GM10847 (cell line): ENCODE data around the gene RETREG3.
A peak's percentile ranks its signal among the peaks of the same experiment; 100 is the strongest.

Source experiments
- POLR2A ChIP-seq: IDR thresholded peaks from 2 replicates; pipeline ENCODE4 v1.6.1; 2011; ENCODE audit not compliant: insufficient read length; ENCODE audit errors: extremely low read depth

Gene RETREG3, protein sequence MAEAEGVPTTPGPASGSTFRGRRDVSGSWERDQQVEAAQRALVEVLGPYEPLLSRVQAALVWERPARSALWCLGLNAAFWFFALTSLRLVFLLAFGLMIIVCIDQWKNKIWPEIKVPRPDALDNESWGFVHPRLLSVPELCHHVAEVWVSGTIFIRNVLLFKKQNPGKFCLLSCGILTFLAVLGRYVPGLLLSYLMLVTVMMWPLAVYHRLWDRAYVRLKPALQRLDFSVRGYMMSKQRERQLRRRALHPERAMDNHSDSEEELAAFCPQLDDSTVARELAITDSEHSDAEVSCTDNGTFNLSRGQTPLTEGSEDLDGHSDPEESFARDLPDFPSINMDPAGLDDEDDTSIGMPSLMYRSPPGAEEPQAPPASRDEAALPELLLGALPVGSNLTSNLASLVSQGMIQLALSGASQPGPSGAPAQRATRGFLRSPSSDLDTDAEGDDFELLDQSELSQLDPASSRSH

DNA sequence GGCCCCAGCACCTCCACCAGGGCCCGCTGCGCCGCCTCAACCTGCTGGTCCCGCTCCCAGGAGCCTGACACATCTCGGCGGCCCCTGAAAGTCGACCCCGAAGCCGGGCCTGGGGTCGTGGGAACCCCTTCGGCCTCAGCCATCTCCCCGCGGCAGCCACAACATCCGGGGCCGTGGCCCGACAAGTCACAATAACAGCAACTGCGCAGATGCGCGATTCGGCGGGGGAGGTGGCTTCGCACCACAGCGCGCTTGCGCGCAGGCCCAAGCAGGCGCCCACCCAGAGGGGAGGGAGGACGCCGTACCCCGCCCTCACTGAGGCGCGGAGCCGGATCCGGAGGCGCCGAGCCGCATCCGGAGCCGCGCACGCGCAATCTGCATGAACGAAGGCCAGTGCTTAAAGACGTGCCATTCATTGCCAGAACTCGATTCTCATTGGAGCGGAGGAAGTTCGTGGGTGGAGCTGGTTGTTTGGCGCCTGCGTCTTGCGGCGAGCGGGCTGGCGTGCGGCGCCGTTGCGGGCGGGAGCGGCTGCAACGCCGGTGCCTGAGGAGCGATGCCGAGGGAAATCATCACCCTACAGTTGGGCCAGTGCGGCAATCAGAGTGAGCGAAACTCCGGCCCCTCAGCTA lies at the start of gene RETREG3, which contains the start of gene TUBG1:
Gene RETREG3, minus strand, starts transcription at position 193 of the 632 bp plus-strand sequence. Its CDS starts 50 bp downstream, at position 143.
Gene TUBG1, plus strand, starts transcription at position 502 of the 632 bp plus-strand sequence. Its CDS starts 55 bp downstream, at position 557.
- TF ChIP-seq POLR2A = peak; percentile 69

DNA sequence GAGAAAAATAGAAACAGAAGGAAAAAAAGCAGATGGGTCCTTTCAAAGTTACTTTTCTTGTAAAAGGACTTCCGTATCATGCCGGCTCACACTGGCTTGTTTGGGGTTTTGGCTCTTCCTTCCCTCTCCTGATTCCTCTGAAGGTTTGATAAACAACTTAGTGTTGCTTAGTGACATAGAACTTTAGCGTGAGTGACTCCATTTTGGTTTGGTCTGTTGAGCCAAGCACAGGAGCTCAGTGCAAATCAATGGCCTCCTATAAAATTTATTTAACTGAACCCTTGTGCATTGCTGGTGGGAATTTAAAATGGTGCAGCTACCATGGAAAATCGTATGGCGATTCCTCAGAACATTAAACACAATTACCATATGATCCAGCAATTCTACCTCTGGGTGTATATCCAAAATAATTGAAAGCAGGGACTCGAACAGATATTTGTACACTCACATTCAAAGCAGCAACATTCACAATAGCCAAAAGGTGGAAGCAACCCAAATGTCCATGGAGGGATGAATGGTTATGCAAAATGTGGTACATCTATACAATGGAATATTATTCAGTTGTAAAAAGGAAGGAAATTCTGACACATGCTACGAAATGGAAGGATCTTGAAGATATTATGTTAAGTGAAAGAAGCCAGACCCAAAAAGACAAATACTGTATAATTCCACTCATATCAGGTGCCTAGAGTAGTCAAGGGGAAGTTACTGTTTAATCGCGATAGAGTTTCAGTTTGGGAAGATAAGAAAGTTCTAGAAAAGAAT lies 48.8 kb upstream of the RETREG3 start:
- TF ChIP-seq POLR2A = no peak

DNA sequence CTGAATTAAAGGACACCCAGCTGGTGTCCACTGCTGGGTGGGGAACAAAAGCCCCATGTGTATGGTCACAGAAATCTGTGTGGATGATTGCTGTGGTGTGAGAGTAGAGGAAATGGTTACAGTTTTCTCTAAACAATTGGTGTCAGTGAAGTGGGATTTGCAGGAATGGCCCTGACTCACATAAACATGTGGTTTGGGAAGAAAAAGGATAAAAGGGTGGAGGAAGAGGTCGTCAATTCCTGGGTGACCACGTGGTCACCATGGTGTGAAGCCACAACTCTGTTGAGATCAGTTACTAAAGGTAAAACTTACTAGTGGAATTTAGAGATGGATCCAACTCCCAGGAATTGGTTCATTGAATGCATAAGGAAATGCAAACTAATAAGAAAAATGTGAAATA lies 46.4 kb upstream of the RETREG3 start:
- no peak for TF ChIP-seq POLR2A

DNA sequence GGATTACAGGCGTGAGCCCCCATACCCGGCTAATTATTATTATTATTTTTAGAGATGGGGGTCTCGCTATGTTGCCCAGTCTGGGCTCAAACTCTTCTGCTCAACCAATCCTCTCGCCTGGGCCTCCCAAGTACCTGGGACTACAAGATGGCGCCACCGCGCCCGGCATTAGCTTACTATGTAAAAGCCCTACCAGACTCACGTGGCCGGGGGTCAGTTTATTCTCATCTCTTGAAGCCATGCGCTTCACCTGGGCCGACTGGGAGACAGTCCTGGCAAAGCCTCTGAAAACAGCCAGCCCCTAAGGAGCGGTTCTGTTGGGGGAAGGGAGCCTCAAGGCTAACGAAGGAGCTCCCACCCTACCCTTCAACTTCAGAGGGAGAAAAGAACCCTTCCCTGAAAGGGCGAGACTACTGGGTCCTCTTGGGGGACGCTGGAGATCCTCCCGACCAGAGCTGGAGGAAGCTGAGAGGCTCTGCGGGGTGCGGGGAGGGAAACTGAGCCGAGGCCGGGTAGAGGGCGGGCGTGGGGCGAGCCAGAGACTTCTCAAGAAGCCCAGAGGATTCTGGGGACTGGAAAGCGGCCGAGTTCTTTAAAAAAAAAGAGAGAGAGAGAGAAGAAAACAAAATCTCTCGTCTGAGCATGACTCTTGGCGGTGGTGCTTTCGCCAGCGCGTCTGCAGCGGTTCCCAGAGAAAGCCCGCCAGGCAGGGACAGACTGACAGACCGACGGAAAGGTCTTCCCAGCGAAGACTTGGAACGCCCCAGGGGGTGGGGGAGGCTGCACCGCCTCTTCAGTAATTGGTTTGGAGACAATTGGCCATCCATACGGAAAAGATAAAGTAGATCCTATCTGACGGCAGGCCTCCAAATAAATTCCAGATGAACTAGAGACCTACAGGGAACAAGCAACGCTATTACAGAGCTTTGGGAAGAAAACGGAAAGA lies 44.3 kb upstream of the RETREG3 start:
- no peak for TF ChIP-seq POLR2A

DNA sequence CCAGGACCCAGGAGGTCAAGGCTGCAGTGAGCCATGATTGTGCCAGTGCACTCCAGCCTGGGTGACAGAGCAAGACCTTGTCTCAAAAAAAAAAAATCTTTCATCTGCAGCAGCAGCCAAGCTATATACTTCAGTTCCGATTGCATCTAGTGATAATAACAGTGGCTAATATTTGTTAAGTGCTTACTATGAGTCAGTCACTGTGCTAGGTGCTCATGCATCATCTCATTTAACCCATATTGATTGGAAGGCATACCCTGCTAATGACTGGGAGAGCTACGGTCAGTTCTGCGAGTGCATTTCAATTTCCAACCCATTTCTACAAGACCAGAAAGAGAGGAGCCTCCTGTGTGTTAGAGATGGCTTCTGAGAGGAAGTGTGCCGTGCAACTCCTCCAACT lies 42.2 kb upstream of the RETREG3 start:
- TF ChIP-seq POLR2A = no peak

DNA sequence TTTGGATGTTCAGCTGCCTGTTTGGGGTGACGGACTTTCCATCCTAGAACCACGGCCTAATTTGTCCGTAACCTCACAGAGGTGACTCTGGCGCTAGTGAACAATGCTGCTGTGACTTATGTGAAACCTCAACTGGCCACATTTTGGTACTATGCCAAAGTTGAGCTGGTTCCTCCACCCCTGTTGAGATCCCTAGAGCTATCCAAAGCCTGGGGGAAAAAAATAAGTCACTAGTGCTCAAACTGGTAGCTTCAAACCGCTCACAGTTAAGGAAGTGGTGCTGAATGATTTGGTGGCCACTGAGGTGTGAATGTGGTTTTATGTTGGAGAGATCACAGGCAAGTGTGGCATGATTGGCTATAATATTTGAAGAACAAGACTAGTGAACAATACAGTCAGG lies 38.6 kb upstream of the RETREG3 start:
- TF ChIP-seq POLR2A = no peak

DNA sequence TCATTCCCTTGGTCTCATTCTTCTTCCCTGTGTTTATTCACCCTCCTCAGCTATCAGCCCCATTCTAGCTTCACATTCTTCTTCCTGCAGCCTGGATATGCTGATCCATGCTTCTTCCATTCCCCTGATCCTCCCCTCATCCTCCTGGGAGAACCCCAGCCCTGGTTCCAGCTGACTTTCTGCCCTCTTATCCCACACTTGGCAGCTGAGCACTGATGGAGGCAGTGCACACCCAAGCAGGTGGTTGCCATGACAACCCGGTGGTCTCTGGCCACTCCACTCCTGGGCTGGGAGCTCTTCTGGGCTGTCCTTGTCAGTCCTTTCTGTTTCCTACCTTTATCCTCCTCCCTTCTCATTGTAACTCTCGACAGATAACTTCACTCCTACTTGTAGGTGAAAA lies 33.2 kb upstream of the RETREG3 start:
- no peak for TF ChIP-seq POLR2A

DNA sequence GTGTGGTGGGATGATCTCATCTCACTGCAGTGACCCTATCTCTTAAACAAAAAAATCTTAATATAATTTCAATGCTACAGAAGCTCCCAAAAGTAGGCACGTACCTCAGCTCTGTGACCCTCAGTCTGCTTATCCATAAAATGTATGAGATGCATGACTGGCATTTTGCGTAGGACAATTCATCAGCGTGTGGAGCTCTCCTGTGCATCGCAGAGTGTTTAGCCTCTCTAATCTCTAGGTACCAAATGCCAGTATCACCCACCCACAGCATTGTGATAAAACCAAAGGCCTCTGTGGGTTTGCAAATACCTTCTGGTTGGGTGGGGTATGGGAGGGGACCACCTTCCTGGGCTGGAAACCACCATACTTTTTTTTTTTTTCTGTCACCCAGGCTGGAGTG lies 30.9 kb upstream of the RETREG3 start:
- no peak for TF ChIP-seq POLR2A

DNA sequence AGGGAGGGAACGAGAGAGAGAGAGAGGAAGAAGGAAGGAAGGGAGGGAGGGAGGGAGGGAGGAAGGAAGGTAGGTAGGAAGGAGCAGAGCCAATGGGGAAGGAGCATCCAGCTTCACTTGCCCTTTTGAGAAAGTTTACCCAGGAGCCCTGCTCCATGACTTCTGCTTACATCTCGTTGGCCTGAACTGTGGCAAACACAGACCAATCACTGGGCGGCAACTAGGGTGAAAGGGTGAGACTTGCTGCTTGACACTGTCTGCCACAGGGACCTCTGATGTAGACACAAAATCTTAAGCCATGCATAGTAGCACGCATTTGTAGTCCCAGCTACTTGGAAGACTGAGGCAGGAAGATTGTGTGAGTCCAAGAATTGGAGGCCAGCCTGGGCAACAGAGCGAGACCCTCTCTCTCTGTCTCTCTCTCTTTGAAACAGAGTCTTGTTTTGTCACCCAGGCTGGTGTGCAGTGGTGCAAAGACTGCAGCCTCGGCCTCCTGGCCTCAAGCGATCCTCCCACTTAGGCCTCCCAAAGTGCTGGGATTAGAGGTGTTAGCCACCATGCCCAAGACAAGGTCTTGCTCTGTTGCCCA lies 30.4 kb upstream of the RETREG3 start:
- no peak for TF ChIP-seq POLR2A

DNA sequence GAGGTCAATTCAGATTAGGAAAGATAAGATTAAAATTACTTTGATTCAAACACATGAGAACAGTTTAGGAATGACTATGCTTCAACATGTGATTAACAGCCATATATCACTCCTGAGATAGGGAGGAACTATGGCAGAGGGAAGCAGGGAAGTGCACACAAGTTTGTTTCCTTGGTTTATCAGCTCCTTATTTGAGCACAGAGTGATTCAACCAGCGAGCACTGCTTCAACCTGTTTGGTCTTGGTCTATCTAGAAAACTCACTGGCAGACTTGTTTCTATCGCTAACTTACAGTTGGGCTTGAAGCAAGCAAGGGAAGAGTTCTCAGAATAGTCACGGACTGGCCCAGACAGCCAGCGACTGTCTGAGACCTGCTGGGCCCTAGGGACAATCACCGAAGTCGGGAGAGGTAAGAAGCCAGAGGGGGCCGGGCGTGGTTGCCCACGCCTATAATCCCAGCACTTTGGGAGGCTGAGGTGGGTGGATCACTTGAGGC lies 23.8 kb upstream of the RETREG3 start:
- no peak for TF ChIP-seq POLR2A

DNA sequence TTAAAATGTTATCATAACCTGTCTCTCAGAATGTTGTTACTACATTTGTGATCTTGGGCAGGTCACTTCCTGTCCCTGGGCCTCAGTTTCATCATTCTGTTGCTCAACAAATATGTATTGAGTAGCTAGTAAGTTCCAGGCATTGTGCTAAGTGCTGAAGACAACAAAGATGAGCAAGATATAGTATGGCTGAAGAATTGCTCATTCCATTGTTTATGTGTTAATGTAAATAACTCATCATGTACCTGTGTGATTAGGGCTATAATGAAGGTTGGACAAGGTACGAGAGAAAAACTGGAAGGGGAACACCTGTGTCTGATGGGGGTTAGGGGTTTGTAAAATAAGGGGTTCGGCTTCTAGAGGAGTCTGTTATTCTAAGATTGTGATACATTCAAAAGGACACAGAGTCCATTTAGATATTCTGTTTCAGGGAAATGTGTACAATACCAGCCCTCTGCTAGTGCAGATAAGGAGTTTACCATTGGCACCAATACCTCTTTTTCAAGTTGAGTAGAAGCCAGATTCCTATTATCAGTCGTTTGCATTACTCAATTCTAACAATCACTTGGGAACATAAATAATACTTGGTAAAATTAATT lies 20.3 kb upstream of the RETREG3 start:
- no peak for TF ChIP-seq POLR2A

DNA sequence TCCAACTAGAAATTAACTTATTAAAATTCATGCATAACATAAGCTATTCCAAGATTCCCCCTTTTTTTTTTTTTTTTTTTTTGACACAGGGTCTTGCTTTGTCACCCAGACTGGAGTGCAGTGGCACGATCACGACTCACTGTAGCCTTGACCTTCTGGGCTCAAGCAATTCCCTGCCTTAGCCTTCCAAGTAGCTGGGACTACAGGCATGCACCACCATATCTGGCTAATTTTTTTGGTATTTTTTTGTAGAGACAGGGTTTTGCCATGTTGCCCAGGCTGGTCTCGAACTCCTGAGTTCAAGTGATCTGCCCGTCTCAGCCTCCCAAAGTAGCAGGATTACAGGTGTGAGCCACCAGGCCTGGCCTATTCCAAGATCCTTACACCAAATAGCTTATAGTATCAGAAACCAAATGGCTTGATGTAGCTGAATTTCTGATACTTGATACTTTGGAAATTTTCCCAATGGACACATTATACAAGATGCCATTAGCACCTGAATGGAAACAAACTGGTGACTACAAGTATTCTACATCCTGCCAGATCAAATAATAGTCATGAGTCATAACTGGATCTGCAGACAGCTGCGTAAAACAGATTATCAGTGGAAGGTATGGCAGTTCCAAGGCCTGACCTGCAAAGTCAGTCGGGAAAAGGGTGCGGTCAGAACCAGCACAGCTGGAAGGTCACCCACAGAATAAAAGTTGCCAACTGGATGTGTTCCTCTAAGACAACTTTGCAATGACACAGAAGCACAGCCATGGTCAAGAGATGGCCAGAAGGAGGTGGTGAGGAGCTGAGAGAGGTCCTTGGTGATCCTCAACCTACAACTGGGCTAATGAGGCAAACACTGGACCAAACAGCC lies 14.8 kb upstream of the RETREG3 start:
- no peak for TF ChIP-seq POLR2A

DNA sequence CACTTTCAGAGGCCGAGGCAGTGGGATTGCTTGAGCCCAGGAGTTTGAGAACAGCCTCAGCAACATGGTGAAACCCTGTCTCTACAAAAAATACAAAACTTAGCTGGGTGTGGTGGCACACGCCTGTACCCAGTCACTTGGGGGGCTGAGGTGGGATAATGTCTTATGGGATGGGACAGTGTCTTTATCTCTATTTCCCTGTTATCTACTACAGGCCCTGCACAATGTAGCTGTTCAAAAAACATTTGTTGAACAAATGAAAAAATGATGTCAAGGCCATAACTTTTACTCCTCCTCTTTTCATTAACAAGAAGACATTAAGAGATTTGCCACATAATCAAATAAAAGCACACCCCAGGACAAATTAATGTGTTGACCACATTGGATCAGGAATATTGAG lies 14.1 kb upstream of the RETREG3 start:
- TF ChIP-seq POLR2A = no peak
